Body of pancreas (tissue), 4 donors: ENCODE results near the gene ME3.

Source experiments
- POLR2A ChIP-seq, 3 donors: fragments of 450-650 bp; IDR thresholded peaks; one replicate each; pipeline ENCODE4 v1.6.1; 2016; ENCODE audit warnings: antibody characterized with exemption in 3 of 3, mild to moderate bottlenecking in 2 of 3
- TF ChIP-seq, protein P1 (sequence below), 7 experiments: fragments of 450-650 bp in 4 of 7; fragments of 200-600 bp in 3 of 7; sonication (generic) in 3 of 7; IDR thresholded peaks; one replicate each; pipeline ENCODE4 v1.5.1; 2016 to 2019; ENCODE audit warnings: antibody characterized with exemption in 7 of 7

DNA sequence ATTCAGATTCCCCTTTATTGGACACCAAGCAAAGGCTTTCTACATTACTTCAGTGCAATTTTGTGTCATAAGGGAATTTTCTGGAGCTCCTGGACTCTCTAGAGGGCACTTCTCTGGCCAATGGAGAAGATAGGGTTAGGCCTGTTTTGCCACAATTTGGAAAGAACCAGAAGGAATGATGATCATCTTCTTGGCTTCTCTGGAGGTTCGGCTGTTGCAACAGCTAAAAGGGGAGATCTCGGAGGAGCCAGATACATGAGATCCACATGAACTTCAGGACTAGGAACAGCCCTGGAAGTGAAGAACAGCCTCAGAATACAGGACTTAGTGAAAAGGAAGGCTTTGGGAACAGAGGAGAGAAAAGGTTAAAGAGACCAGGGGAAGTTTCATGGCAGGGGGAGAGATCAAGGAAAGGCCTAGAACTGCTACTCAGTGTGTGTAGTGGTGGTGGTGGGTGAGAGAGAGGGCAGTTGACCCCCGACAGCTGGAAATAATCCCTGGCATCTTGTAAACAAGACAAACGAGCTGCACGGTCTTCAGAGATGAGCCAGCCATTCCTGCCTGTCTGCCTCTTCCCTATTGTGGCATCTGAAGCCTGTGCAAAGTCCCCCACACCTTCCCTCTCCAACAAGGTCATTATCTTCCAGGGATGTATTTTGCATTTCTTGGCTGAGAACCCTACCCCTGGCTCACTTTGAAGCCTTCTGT, 214.0 kb downstream of the ME3 start:
- TF ChIP-seq, protein P1, sequence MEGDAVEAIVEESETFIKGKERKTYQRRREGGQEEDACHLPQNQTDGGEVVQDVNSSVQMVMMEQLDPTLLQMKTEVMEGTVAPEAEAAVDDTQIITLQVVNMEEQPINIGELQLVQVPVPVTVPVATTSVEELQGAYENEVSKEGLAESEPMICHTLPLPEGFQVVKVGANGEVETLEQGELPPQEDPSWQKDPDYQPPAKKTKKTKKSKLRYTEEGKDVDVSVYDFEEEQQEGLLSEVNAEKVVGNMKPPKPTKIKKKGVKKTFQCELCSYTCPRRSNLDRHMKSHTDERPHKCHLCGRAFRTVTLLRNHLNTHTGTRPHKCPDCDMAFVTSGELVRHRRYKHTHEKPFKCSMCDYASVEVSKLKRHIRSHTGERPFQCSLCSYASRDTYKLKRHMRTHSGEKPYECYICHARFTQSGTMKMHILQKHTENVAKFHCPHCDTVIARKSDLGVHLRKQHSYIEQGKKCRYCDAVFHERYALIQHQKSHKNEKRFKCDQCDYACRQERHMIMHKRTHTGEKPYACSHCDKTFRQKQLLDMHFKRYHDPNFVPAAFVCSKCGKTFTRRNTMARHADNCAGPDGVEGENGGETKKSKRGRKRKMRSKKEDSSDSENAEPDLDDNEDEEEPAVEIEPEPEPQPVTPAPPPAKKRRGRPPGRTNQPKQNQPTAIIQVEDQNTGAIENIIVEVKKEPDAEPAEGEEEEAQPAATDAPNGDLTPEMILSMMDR (IDR thresholded peaks at IDR 0.05) = no peak
- no peak for TF ChIP-seq POLR2A (IDR thresholded peaks at IDR 0.05)
